GM12878 (cell line): Measurements from ENCODE around the gene C1orf146. TPM values are rescaled to one million over a fixed set of nuclear protein-coding genes. Genes with fewer than 3 reads are reported as not detected.

Source experiments
- ATAC-seq: fragments of 200-7000 bp; cut with Tn5 transposase; 3 replicates; pipeline ENCODE4 v1.9.1; 2020; ENCODE audit warnings: mild to moderate bottlenecking, moderate library complexity
- BruUV-seq: library from RNA; stranded (reverse); fragments of 400-500 nt; replicated peaks from 2 replicates; lab custom pipeline; 2021; lab: Mats Ljungman, UMichigan
- CTCF ChIA-PET: fragments of 300-600 bp; sonication (Branson Sonifier 250); formaldehyde crosslinking; extraction: SDS; loops from one replicate; lab custom pipeline; 2021; ENCODE audit warnings: inconsistent platforms; lab: Yijun Ruan, JAX
- POLR2A ChIA-PET: fragments of 350-600 bp; formaldehyde crosslinking; extraction: SDS; loops from one replicate; lab custom pipeline; 2021; ENCODE audit warnings: inconsistent platforms; lab: Charles Lee
- RAD21 ChIA-PET: fragments of 300-600 bp; sonication (Branson Sonifier 250); formaldehyde crosslinking; loops from one replicate; lab custom pipeline; 2023; ENCODE audit warnings: antibody characterized with exemption; ENCODE audit not compliant: unreplicated experiment; lab: Charles Lee
- SMC1A ChIA-PET: fragments of 300-600 bp; sonication (Branson Sonifier 250); formaldehyde crosslinking; loops from one replicate; lab custom pipeline; 2023; ENCODE audit not compliant: unreplicated experiment, uncharacterized antibody; lab: Charles Lee
- DNase-seq: peaks from one replicate; pipeline ENCODE4 v3.0.0-alpha.2; 2011; ENCODE audit warnings: low read depth, low spot score
- FAIRE-seq: peaks from 3 replicates; lab custom pipeline; 2011; peaks lifted over from hg19 to GRCh38; lab: Jason Lieb, UNC
- H2AFZ ChIP-seq: 2 replicates; pipeline ENCODE4 v1.6.0; 2011; ENCODE audit warnings: low read depth, low read length, control low read depth; ENCODE audit not compliant: control insufficient read depth
- H3K27ac ChIP-seq: 2 replicates; pipeline ENCODE4 v1.5.1; 2011; ENCODE audit warnings: control low read depth; ENCODE audit not compliant: control insufficient read depth, insufficient read depth
- H3K27me3 ChIP-seq, 2 experiments: replicated peaks in 1 of 2; 2 replicates each; pipeline versions ENCODE4 v1.6.0 to v1.6.1; 2011; ENCODE audit warnings: low read length in 1 of 2; ENCODE audit not compliant: control insufficient read depth in 2 of 2, insufficient read depth in 2 of 2
- H3K36me3 ChIP-seq, 2 experiments: 2 replicates each; pipeline ENCODE4 v1.5.1; 2011; ENCODE audit warnings: low read length in 1 of 2; ENCODE audit not compliant: control insufficient read depth in 2 of 2, insufficient read depth in 2 of 2
- H3K4me1 ChIP-seq: 2 replicates; pipeline ENCODE4 v1.6.1; 2011; ENCODE audit warnings: mild to moderate bottlenecking, low read length, moderate library complexity, mixed read lengths; ENCODE audit not compliant: control insufficient read depth, insufficient read depth
- H3K4me2 ChIP-seq: 2 replicates; pipeline ENCODE4 v1.6.0; 2011; ENCODE audit warnings: control low read depth; ENCODE audit not compliant: control insufficient read depth, insufficient read depth
- H3K4me3 ChIP-seq: fragments of 200-600 bp; sonication (generic); 2 replicates; pipeline ENCODE4 v1.5.1; 2016
- H3K79me2 ChIP-seq: 2 replicates; pipeline ENCODE4 v1.6.0; 2011; ENCODE audit warnings: low read length; ENCODE audit not compliant: control insufficient read depth, insufficient read depth
- H3K9ac ChIP-seq: 2 replicates; pipeline ENCODE4 v1.8.0; 2011; ENCODE audit warnings: low read length, control low read depth, mixed read lengths; ENCODE audit not compliant: control insufficient read depth, insufficient read depth
- H3K9me3 ChIP-seq: replicated peaks from 3 replicates; pipeline ENCODE4 v1.5.1; 2011; ENCODE audit warnings: mild to moderate bottlenecking, low read length; ENCODE audit not compliant: control insufficient read depth, insufficient read depth
- H4K20me1 ChIP-seq: 2 replicates; pipeline ENCODE4 v1.6.0; 2011; ENCODE audit not compliant: control insufficient read depth, insufficient read depth
- BCL11A ChIP-seq: IDR thresholded peaks from 2 replicates; pipeline ENCODE4 v1.6.1; 2011; ENCODE audit warnings: low read depth, low read length
- CREM ChIP-seq: IDR thresholded peaks from 2 replicates; pipeline ENCODE4 v1.6.1; 2014; ENCODE audit warnings: antibody characterized with exemption, low read depth
- IKZF1 ChIP-seq: fragments of 450-650 bp; conservative IDR thresholded peaks from 2 replicates; pipeline ENCODE4 v1.6.1; 2017; ENCODE audit warnings: antibody characterized with exemption, mild to moderate bottlenecking
- KAT2A ChIP-seq: conservative IDR thresholded peaks from 2 replicates; pipeline ENCODE4 v1.6.1; 2011; ENCODE audit warnings: low read depth, low read length; ENCODE audit not compliant: control insufficient read depth
- MTA2 ChIP-seq: fragments of 450-650 bp; IDR thresholded peaks from 2 replicates; pipeline ENCODE4 v1.6.1; 2016; ENCODE audit warnings: low read depth, mild to moderate bottlenecking, moderate library complexity
- NFIC ChIP-seq: IDR thresholded peaks from 2 replicates; pipeline ENCODE4 v1.6.1; 2012; ENCODE audit warnings: low read depth, mild to moderate bottlenecking, inconsistent platforms, low read length, moderate library complexity
- YY1 ChIP-seq: IDR thresholded peaks from 2 replicates; pipeline ENCODE4 v1.6.1; 2011; ENCODE audit warnings: low read depth, mild to moderate bottlenecking, low read length
- ZBTB33 ChIP-seq: fragments of 450-650 bp; IDR thresholded peaks from 2 replicates; pipeline ENCODE4 v1.6.1; 2017; ENCODE audit warnings: mild to moderate bottlenecking
- ZSCAN29 ChIP-seq: fragments of 450-650 bp; IDR thresholded peaks from 2 replicates; pipeline ENCODE4 v1.6.1; 2017; ENCODE audit warnings: mild to moderate bottlenecking, moderate library complexity
- WGBS: methylation state at CpG from one replicate; pipeline ENCODE4 v1.1.6; 2016; ENCODE audit warnings: low lambda C conversion rate; ENCODE audit not compliant: insufficient replicate concordance, insufficient coverage; ENCODE audit errors: missing lambda C conversion rate; 5-methylcytosine and 5-hydroxymethylcytosine counted together
- in situ Hi-C: fragments of 300-500 bp; cut with MboI; formaldehyde crosslinking; loops from 9 replicates; pipeline ENCODE4 v1.14.3; 2018; ENCODE audit warnings: mixed read lengths
- intact Hi-C: fragments of 100-400 bp; cut with micrococcal nuclease; formaldehyde crosslinking; loops from one replicate; pipeline ENCODE4 v1.14.2; 2022; ENCODE audit not compliant: unreplicated experiment
- polyA plus RNA-seq, 11 experiments: library from polyadenylated mRNA; depleted of rRNA in 4 of 11; unstranded in 6 of 11; stranded (reverse) in 5 of 11; fragments of >200 nt; fragmentation: Nextera tagmentation in 4 of 11; fragmentation: Illumina TruSeq in 1 of 11; extraction: Ambion mirVana in 4 of 11; extraction: Trizol in 1 of 11; gene quantifications; 1 replicate in 1 of 11; 2 replicates in 10 of 11; pipeline versions ENCODE4 v1.2.1 to v1.2.3, GENCODE V29; 2011 to 2016; ENCODE audit warnings: inconsistent platforms in 2 of 11, missing spikeins in 2 of 11, low read depth in 1 of 11
- total RNA-seq, 4 experiments: library from RNA; depleted of rRNA in 3 of 4; stranded (reverse); fragments of >200 nt in 3 of 4; fragmentation: Illumina TruSeq in 1 of 4; extraction: Trizol in 1 of 4; gene quantifications; 2 replicates each; pipeline versions ENCODE4 v1.2.1 to v1.2.3, GENCODE V29; 2013 to 2021
- TF ChIP-seq, protein P1 (sequence below): fragments of 450-650 bp; IDR thresholded peaks from 2 replicates; pipeline ENCODE4 v1.6.1; 2014; ENCODE audit warnings: mild to moderate bottlenecking
- TF ChIP-seq, protein P2 (sequence below): IDR thresholded peaks from 2 replicates; pipeline ENCODE4 v1.6.1; 2012; ENCODE audit warnings: improper control_type of control experiment, low read depth, low read length; ENCODE audit not compliant: insufficient replicate concordance
- TF ChIP-seq, protein P3 (sequence below): fragments of 450-650 bp; IDR thresholded peaks from 2 replicates; pipeline ENCODE4 v1.6.1; 2016; ENCODE audit warnings: mild to moderate bottlenecking, moderate library complexity, borderline replicate concordance

The C1orf146 gene
- total and polyA plus RNA-seq, 10 of the 15 experiments (the other 5 are each of a cell fraction or from before 2014, with no cell fraction given) = not detected

DNA sequence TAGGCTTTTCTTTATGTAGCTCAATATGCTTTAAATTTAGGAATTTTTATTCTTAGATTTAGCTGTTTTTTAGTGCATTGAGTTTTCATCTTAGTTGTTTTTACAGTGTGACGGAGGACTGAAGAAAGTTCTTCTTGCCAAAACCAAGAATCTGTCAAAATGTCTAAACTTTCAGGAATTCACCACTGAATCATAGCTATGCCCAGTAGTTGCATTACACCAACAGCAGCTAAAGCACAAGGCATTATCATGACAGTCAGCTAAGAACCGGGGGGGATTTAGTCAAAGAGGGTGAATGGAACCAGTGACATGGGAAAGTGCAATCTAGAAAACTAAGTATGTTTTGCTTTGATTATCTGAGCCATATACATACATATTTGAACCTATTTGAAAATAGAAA lies 6.5 kb upstream of the C1orf146 start:
- in situ Hi-C loops = no loop called here
- H3K4me3 ChIP-seq = no peak overlapping the region
- BruUV-seq = no TSS peak
- ChIA-PET RAD21 (no interaction called here), POLR2A (no interaction called here), CTCF (no interaction called here), SMC1A (interaction anchor here (0.5 to 1.4 kb wide), 3 partner anchors 42 to 522 kb away, joined by 3 read pairs; no protein-coding TSS in a partner anchor)
- H3K9ac ChIP-seq = no peak overlapping the region
- 66% methylated on average over 2 of the region's 2 CpGs for WGBS
- no peaks in the 10 kb centered on the region for H3K4me1 ChIP-seq
- H3K4me2 ChIP-seq = no peak overlapping the region
- DNase-seq = no peak
- no peak for ATAC-seq
- no peaks in the 10 kb centered on the region for H4K20me1 ChIP-seq
- H3K79me2 ChIP-seq = no peaks in the 10 kb centered on the region
- FAIRE-seq = no peak
- H3K27me3 ChIP-seq = no peaks in the 10 kb centered on the region
- H3K9me3 ChIP-seq = no peaks in the 10 kb centered on the region
- no peak overlapping the region for H2AFZ ChIP-seq
- intact Hi-C loops = no loop called here
- H3K27ac ChIP-seq = no peak overlapping the region
- no peaks in the 10 kb centered on the region for H3K36me3 ChIP-seq
- TF ChIP-seq KAT2A = no peak
- TF ChIP-seq MTA2 = no peak
- TF ChIP-seq IKZF1 = no peak
- TF ChIP-seq, protein P1, sequence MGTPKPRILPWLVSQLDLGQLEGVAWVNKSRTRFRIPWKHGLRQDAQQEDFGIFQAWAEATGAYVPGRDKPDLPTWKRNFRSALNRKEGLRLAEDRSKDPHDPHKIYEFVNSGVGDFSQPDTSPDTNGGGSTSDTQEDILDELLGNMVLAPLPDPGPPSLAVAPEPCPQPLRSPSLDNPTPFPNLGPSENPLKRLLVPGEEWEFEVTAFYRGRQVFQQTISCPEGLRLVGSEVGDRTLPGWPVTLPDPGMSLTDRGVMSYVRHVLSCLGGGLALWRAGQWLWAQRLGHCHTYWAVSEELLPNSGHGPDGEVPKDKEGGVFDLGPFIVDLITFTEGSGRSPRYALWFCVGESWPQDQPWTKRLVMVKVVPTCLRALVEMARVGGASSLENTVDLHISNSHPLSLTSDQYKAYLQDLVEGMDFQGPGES = no peak
- TF ChIP-seq, protein P2, sequence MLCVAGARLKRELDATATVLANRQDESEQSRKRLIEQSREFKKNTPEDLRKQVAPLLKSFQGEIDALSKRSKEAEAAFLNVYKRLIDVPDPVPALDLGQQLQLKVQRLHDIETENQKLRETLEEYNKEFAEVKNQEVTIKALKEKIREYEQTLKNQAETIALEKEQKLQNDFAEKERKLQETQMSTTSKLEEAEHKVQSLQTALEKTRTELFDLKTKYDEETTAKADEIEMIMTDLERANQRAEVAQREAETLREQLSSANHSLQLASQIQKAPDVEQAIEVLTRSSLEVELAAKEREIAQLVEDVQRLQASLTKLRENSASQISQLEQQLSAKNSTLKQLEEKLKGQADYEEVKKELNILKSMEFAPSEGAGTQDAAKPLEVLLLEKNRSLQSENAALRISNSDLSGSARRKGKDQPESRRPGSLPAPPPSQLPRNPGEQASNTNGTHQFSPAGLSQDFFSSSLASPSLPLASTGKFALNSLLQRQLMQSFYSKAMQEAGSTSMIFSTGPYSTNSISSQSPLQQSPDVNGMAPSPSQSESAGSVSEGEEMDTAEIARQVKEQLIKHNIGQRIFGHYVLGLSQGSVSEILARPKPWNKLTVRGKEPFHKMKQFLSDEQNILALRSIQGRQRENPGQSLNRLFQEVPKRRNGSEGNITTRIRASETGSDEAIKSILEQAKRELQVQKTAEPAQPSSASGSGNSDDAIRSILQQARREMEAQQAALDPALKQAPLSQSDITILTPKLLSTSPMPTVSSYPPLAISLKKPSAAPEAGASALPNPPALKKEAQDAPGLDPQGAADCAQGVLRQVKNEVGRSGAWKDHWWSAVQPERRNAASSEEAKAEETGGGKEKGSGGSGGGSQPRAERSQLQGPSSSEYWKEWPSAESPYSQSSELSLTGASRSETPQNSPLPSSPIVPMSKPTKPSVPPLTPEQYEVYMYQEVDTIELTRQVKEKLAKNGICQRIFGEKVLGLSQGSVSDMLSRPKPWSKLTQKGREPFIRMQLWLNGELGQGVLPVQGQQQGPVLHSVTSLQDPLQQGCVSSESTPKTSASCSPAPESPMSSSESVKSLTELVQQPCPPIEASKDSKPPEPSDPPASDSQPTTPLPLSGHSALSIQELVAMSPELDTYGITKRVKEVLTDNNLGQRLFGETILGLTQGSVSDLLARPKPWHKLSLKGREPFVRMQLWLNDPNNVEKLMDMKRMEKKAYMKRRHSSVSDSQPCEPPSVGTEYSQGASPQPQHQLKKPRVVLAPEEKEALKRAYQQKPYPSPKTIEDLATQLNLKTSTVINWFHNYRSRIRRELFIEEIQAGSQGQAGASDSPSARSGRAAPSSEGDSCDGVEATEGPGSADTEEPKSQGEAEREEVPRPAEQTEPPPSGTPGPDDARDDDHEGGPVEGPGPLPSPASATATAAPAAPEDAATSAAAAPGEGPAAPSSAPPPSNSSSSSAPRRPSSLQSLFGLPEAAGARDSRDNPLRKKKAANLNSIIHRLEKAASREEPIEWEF = no peak
- no peak for TF ChIP-seq CREM
- TF ChIP-seq, protein P3, sequence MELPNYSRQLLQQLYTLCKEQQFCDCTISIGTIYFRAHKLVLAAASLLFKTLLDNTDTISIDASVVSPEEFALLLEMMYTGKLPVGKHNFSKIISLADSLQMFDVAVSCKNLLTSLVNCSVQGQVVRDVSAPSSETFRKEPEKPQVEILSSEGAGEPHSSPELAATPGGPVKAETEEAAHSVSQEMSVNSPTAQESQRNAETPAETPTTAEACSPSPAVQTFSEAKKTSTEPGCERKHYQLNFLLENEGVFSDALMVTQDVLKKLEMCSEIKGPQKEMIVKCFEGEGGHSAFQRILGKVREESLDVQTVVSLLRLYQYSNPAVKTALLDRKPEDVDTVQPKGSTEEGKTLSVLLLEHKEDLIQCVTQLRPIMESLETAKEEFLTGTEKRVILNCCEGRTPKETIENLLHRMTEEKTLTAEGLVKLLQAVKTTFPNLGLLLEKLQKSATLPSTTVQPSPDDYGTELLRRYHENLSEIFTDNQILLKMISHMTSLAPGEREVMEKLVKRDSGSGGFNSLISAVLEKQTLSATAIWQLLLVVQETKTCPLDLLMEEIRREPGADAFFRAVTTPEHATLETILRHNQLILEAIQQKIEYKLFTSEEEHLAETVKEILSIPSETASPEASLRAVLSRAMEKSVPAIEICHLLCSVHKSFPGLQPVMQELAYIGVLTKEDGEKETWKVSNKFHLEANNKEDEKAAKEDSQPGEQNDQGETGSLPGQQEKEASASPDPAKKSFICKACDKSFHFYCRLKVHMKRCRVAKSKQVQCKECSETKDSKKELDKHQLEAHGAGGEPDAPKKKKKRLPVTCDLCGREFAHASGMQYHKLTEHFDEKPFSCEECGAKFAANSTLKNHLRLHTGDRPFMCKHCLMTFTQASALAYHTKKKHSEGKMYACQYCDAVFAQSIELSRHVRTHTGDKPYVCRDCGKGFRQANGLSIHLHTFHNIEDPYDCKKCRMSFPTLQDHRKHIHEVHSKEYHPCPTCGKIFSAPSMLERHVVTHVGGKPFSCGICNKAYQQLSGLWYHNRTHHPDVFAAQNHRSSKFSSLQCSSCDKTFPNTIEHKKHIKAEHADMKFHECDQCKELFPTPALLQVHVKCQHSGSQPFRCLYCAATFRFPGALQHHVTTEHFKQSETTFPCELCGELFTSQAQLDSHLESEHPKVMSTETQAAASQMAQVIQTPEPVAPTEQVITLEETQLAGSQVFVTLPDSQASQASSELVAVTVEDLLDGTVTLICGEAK = no peak
- no peak for TF ChIP-seq ZSCAN29
- TF ChIP-seq NFIC = no peak
- no peak for TF ChIP-seq YY1
- TF ChIP-seq BCL11A = no peak
- no peak for TF ChIP-seq ZBTB33
